RCC 7860 (cell line): ENCODE measurements around the gene ST13.
"Not testable (repeated sequence)": the region's sequence is repeated elsewhere in the genome, so short reads cannot be mapped to it uniquely, and the experiment has no call there.

Experiments used
- DNase-seq: peaks from one replicate; pipeline ENCODE4 v3.0.0-alpha.2; 2015; ENCODE audit warnings: low spot score
- FAIRE-seq: peaks from 2 replicates; lab custom pipeline; 2012; peaks lifted over from hg19 to GRCh38; lab: Jason Lieb, UNC

The ST13 gene

DNA sequence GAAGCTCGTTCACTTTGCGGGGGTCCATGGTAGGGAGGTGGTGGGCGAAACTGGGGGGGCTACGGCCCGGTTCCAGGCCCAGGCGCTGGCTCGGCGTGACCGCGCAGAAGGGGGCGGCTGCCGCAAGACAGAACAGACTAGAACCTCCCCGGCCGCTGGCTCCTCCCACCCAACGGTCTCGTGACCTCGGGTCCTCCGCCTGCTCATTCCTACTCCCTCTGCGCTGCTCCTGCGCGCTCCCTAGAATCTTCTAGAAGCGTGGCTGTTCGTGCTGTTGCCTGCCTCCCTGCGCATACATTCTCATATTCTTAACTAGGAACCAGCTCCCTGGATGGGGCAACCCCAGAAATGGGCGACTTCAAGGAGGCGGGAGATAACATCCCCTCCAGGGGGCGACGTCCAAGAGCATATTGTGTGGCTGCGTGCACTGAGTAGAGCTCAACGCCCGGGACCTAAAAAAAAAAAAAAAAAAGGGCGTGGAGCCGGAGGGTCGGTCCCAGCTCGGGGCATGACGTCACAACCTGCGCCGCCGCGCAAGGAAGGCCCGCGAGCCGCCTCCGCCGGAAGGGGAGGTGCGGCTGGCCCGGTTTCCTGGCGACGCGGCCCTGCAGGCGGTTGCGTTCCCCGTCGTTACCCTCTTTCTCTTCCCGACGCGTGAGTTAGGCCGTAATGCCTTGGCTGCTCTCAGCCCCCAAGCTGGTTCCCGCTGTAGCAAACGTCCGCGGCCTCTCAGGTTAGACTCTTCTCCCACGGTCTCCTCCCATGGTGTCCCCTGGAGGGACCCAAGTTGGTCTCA lies at the start of gene ST13, which contains the start of gene XPNPEP3:
Gene ST13 (minus strand): TSS at position 127 of the 796 bp plus-strand sequence. CDS start 99 bp downstream, at position 28.
Gene XPNPEP3 (plus strand): TSS at position 636 of the 796 bp plus-strand sequence. CDS start 34 bp downstream, at position 670.
- DNase-seq, result peak; percentile 91
- peak; percentile 73 for FAIRE-seq

DNA sequence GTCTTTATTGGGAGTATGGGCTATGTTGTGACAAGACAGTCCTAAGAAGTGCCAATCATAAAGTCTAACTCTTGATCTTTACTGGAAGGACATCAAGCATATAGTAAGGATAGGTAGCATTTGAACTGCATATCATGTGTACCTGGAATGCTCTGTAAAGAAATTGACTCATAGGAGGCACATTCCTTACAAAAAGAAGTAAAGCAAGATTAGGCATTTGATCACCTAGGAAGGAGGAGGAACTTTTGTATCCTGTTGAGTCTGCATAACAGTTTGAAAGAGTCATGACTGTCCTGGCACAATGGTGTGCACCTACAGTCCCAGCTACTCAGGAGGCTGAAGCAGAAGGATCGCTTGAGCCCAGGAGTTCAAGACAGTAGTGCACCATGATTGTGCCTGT lies 47.7 kb upstream of the ST13 start:
- DNase-seq (no peak), FAIRE-seq (no peak)

DNA sequence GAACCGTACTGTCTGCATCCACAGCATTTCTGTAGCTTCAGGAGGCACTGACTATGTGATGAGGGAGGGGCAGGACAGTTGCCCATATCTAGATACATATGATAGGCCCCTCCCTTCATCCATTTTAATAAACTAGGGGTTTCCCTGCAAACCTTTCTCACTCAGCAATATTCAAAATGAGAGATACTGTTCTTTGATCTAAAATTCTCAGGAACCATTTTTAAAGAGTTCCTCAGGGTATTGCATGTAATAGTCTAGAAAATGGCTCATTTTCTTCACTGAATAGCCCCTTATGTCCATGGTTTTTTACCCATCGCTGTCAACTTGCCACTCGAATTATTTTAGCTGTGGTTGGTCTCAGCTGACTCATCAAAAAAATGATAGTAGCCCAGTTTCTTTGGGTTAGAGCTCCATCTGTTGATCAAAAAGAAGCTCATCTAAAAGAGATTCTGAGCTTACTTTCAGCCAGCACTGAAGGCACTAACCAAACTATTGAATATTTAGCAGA lies 42.5 kb upstream of the ST13 start:
- peak; percentile 73 for FAIRE-seq
- peak; percentile 62 for DNase-seq

DNA sequence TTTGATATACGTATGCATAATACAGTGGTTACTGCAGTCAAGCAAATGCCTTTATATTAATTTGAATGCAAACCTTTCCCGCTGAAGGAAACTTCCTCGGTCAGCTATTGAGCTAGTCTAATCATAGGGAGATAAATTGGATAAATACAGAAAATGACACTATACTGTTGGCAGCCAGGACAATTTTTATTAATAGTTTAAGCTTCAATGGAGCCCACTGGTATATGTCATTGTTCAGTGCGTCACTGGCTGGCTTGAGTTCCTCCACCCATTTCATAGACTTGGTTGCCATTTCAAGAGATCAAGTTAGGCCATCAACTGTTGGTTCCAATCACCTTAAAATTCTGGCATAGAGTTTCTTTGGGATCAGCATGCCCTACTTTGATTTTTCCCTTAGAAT lies 38.0 kb upstream of the ST13 start:
- DNase-seq, result no peak

DNA sequence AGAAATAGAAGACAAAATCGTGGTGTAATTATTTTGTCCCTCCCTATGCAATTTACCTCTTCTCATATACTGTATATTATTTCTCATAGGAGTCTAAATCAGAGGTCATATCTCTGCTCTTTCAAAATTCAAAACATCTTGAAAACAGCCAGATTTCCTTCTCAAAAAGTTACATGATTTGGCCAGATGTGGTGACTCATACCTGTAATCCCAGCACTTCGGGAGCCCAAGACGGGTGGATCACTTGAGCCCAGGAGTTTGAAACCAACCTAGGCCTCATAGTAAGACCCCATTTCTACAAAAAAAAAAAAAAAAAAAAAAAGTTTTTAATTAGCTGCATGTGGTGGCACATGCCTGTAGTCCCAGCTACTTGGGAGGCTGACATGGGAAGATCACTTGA lies 34.4 kb upstream of the ST13 start:
- DNase-seq, result no peak
- FAIRE-seq, result no peak

More for the DNA sequence above, 38.0 kb upstream of the ST13 start:
- FAIRE-seq, result no peak

DNA sequence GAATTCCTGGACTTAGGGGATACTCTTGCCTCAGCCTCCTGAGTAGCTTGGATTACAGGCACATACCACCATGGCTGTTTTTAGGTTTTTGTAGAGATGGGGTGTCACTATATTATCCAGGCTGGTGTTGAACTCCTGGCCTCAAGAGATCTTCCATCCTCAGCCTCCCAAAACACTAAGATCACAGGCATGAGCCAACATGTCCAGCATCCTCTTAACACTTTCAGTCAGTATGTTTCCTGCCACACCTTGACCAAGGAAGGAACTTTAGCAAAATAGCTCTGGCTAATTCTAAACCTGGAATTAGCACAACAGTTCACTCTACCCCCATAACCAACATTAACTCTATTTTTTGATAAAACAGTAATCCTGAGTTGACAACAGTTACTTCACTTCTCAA lies 32.7 kb upstream of the ST13 start:
- DNase-seq, result no peak
- FAIRE-seq, result no peak

DNA sequence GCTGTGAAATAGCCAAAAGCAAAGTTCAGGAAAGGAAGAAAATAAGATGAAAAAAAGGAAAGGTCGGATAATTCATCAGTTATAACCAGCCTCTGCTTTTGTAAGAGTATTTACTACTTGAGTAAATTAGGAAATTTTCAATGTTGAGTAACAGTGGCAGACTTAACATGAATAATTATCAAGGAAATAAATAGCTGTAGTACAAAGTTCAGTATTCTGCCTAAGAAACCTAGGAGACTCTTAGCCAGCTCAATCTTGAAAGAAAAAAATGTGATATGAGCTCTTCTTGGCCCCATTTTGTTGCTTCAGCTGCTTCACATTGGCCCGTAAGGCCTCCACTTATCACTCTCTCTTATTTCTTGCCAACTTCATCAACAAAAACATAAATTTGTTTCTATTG lies 22.5 kb upstream of the ST13 start:
- FAIRE-seq, result no peak

DNA sequence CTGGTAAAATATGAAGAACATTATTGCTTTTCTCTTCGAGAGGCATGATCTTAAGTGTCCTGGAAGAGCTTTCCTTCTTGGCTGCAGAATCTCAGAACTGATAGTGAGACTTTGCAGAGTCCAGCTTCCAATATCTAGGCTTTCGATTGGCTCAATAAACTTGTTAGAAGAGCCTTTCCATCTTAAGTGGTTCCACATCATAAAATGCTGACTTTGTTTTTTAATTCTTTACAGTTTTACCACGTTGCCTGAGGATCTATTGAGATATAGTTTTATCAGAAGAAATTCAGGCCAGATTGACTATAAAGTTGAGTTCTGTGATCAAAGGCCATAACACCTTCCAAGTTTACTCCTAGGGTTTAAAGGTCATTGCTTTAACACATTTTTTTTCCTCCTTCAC lies 21.0 kb upstream of the ST13 start:
- FAIRE-seq (no peak), DNase-seq (no peak)

More for the DNA sequence above, 22.5 kb upstream of the ST13 start:
- no peak for DNase-seq

DNA sequence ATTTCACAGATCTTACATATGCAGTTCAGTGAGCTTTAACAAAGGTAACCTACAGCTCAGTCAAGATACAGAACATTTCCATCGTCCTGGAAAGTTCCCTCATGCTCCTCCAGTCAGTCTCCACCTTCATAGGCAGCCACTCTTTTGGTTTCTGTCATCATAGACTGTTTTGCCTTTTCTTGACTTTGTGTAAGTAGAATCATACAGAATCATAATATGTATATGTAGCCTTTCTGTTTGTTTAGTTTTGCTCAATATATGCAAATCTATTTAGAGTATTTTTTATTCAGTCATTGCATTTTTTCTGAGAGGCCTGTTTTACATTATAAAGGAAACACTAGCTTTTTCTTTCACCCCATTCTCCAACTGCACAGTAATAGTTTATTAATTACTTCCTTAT lies 20.5 kb upstream of the ST13 start:
- DNase-seq (no peak), FAIRE-seq (no peak)

DNA sequence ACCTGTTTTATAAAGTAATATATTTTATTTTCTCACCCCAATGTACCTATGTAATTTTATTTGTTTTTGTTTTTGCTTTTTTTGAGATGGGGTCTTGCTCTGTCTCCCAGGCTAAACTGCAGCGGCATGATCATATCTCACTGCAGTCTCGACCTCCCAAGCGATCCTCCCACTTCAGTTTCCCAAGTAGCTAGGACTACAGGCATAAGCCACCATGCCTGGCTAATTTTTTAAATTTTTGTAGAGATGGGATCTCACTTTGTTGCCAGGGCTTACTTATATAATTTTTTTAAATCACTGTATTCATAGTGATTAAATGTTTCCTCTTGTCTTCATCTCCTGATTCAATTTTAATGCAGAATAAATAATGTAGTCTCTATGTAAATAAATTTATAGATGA lies 18.7 kb upstream of the ST13 start:
- DNase-seq (no peak), FAIRE-seq (no peak)

DNA sequence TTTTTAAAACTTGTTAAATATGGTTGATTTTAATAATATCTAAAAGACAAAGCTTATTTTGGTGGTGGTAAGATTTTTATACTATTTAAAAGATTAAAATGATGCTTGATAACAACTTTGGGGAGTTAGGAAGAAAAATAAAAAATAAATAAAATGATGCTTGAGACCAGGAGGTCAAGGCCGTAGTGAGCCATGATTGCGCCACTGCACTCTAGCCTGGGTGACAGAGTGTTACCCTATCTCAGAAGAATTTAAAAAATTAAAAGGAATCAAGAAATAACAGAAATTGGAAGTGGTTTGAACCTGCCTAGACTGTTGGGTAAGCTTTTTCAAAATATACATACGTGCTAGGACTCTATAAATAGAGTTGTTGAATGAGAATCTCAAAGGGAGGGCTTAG lies 17.6 kb upstream of the ST13 start:
- DNase-seq (no peak), FAIRE-seq (no peak)

DNA sequence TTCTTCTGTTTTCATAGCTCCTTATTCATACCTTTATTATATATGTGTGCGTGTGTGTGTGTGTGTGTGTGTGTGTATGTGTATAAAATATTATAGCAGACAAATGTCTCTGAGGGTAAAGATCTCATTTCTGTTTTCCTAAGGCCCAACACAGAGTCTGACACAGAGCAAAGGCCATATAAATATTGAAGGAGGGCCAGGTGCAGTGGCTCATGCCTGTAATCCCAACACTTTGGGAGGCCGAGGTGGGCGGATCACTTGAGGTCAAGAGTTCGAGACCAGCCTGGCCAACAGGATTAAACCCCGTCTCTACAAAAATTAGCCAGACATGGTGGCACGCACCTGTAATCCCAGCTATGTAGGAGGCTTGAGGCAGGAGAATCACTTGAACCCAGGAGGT lies 11.9 kb upstream of the ST13 start:
- not testable (repeated sequence) for FAIRE-seq, DNase-seq

DNA sequence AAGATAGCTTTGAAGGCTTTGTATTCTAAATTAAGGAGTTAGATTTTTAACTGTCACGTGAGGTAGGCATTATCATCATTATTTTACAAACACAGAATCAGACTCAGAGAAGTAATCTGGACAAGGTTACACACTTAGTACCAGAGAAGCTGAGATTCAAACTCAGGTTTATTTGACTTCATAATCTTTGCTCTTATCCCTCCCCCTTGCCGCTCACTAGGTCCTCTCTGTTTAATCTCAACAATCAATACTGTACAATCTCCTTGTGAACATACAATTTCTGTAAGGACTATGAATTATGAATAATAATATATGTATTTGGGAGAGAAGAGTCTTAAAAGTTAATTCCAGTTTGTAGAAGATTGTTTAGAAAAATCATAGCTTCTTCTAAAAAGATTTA lies 10.7 kb upstream of the ST13 start:
- DNase-seq (no peak), FAIRE-seq (no peak)

DNA sequence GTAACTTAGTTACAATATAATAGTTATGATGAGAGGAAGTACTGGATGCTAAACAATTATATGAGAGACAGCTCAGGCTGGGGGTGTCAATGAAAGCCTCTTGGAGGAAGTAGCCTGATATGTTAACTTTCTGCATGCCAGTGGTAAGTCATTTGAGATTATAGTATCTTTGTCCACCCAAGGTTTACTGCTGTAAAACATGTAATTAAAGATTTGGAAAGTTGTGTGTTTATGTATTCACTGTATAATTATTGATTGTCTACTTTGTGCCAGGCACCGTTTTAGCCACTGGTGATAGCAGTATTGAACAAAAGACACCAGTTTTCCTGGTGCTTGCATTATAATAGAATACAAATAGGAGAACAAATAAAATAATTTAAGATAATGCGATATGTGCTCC lies 6.1 kb upstream of the ST13 start:
- no peak for DNase-seq
- FAIRE-seq, result no peak

DNA sequence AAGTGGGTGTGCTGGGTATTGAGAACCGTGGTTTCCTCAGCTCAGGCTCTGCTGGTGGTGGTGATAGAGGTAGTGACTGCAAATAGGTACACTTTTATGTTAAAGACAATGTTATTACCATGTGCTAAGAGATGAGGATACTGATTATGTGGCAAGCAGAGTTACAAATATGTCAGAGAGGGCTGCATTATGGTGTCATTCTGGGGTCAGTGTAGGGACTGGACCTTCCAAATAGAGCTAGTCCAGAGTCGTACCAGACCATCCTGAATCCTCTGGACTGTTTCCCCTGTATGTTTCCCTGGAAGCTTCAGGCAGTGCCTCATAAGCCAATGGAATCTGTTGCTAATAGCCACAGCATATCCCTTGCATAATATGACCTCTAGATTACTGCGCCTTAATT lies 5.6 kb upstream of the ST13 start, which contains the start of gene DNAJB7:
Gene DNAJB7 (minus strand): TSS at position 101 of the 400 bp plus-strand sequence. CDS start 119 bp downstream, outside the sequence.
- no peak for DNase-seq
- no peak for FAIRE-seq

DNA sequence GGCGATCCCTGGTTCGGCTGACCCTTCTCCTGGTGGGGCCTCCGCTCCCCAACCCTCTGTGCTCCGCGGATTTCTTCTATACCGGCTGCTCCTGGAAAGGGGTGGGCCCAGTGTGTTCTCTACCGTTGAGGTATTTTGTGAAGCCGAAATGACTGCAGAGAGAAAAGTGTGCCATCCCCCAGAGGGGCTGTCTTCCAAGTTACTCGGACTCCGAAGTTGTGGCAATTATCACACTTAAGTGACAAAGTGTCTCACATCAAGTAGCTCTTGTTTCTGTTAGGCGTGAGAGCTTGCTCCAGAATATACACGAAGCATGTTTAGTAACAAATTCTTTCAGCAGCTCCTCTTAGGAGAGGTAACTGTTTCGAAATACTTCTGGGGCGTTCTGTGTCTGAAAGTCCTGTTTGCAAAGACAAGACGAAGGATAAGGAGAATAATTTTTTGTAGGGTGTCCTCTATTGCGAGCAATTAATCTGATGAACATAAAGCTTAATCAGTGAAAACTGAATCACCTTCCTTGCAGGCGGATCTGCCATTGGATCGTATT lies 943 bp upstream of the ST13 start:
- DNase-seq (no peak), FAIRE-seq (no peak)

DNA sequence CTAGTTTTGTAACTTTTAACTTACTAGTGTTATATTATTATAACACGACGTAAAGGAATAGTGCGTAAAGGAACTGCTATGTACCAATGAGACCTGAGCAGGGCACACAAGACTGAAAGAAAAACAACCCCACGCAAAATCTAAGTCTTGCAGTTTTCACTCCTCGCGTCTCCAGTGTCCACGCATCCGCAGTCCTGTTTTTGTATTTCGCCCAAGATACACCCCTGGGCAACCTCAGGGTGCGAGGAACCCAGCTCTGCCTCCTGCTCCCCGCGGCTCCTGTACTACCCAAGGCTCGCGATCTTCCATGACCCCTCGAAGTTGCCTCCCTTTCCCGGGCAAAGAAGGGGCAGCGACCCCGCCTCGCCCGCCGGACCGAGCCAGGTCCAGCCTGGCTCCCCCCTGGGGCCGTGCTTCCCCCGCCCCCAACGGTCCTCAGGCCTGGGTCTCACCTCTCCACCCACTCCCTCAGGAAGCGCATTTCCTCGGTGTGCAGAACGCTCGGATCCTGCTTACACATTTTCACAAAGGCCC lies 393 bp downstream of the ST13 start:
- FAIRE-seq, result no peak
- peak; percentile 8 for DNase-seq

DNA sequence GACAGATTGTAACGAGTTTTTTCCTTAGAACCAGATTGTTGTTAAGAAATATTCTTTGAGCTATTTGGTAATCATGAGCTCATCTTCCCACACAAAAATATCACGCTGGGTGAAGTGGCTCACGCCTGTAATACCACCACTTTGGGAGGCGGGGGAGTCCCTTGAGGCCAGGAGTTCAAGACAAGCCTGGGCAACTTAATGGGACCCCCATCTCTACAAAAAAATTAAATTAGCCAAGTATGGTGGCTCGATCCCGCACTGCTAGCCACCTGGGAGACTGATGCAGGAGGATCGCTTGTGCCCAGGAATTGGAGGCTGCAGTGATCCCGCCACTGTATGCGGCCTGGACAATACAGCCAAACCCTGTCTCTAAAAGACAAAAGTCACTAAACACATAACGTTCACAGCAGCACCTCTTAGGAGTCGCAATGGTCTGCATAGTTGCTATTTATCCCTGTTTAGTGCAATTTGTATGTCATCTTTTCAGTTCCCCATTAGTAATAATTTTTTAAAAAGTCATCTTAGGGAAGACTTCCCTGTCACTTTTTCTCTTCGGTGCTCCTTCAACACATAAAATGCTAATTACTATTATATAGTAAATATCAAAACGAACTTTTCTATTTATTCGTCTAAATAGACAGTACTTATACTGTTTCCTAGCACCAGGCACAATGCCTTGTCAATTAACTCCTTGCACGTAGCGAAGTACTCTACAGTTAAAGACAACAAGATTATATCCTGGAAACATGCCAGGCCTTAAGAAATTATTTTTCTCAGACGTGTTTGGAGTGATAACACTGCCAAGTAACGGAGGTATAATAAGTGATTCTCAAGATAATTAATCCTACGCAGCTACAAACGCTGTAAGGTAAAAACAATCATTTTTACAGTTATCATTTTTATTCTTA lies 1.1 kb downstream of the ST13 start:
- DNase-seq (no peak), FAIRE-seq (no peak)

DNA sequence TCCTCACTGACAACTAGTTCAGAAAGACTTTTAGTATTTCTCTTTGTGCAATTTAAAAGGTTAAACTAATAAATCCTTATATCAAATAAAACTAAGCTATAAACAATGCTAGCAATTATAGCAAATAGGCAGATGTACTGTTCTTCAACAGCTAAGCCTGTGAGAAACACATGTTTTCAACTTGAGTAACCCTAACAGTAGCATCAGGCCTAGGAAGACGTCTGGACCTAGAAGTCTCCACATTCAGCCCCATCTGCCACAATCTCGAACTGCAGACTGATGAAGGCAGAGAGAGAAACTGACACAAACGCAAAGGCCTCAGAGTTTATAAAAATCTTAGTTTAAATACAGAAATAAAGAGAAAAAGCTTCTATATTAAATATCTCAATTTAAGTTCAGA lies 2.5 kb downstream of the ST13 start:
- FAIRE-seq (no peak), DNase-seq (no peak)

DNA sequence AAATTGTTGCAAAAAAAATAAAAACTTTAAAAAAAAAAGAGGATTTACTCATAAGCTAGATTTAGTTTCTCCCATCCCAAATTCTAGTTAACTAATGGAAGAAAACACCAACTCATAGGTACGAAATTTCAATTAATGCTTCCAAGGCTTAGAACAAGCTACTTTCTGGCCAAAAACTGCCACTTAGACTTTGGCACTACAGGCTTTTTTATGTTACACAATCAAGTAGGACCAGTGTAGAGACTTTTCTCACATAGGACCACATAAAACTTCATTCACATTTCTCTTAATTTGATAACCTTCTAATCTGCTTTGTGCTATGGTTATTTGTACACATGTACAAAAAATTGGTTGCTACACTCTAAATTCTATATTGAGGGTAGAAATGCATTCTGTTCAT lies 3.1 kb downstream of the ST13 start:
- no peak for DNase-seq
- no peak for FAIRE-seq

DNA sequence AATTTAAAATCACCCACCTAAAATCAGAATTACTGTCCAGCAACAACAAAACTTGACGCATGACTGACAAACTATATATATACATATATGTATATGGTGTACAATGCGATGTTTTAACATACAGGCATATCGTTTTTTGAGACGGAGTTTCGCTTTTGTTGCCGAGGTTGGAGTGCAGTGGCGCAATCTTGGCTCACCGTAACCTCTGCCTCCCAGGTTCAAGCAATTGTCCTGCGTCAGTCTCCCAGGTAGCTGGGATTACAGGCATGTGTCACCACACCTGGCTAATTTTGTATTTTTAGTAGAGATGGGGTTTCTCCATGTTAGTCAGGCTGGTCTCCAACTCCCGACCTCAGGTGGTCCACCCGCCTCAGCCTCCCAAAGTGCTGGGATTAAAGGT lies 10.6 kb downstream of the ST13 start:
- DNase-seq, FAIRE-seq: not testable (repeated sequence)
